Neural progenitor cell (in vitro differentiated cells): ENCODE results near the gene TMEM51. TPM values are rescaled to one million over a fixed set of nuclear protein-coding genes. Genes with fewer than 3 reads are reported as not detected.

ENCODE experiments used
- DNase-seq: peaks from one replicate; pipeline ENCODE4 v3.0.0-alpha.2; 2016; ENCODE audit warnings: low spot score
- H2AFZ ChIP-seq: fragments of 200-600 bp; sonication (generic); replicated peaks from 2 replicates; pipeline ENCODE4 v1.6.1; 2016; ENCODE audit warnings: antibody characterized with exemption
- H3F3A ChIP-seq: fragments of 200-600 bp; sonication (generic); 2 replicates; pipeline ENCODE4 v1.6.1; 2016; ENCODE audit warnings: antibody characterized with exemption, low read depth
- H3K27ac ChIP-seq: fragments of 200-600 bp; sonication (generic); 2 replicates; pipeline ENCODE4 v1.5.1; 2016; ENCODE audit warnings: mild to moderate bottlenecking
- H3K27me3 ChIP-seq: fragments of 200-600 bp; sonication (generic); 2 replicates; pipeline ENCODE4 v1.6.1; 2016; ENCODE audit warnings: mild to moderate bottlenecking, moderate library complexity
- H3K36me3 ChIP-seq: fragments of 200-600 bp; sonication (generic); 2 replicates; pipeline ENCODE4 v1.5.1; 2016
- H3K4me1 ChIP-seq: fragments of 200-600 bp; sonication (generic); 2 replicates; pipeline ENCODE4 v1.6.1; 2016; ENCODE audit warnings: mixed run types
- H3K4me2 ChIP-seq: fragments of 200-600 bp; sonication (generic); 2 replicates; pipeline ENCODE4 v1.6.1; 2016
- H3K4me3 ChIP-seq: fragments of 200-600 bp; sonication (generic); 2 replicates; pipeline ENCODE4 v1.5.1; 2016
- H3K79me2 ChIP-seq: fragments of 200-600 bp; sonication (generic); 2 replicates; pipeline ENCODE4 v1.6.1; 2016; ENCODE audit warnings: low read depth
- H3K9ac ChIP-seq: fragments of 200-600 bp; sonication (generic); 2 replicates; pipeline ENCODE4 v1.6.1; 2016
- H3K9me3 ChIP-seq: fragments of 200-600 bp; sonication (generic); 2 replicates; pipeline ENCODE4 v1.5.1; 2016; ENCODE audit warnings: low read depth
- H4K20me1 ChIP-seq: fragments of 200-600 bp; sonication (generic); 2 replicates; pipeline ENCODE4 v1.6.1; 2016; ENCODE audit warnings: low read depth
- H3K27ac Mint-ChIP-seq: 3 replicates; pipeline ENCODE4 v1.8.0; 2021; ENCODE audit warnings: mixed read lengths
- H3K27me3 Mint-ChIP-seq: 2 replicates; pipeline ENCODE4 v1.8.0; 2022; ENCODE audit warnings: low read depth, mild to moderate bottlenecking, inconsistent platforms, moderate library complexity, mixed read lengths; ENCODE audit not compliant: insufficient read depth
- H3K36me3 Mint-ChIP-seq: 3 replicates; pipeline ENCODE4 v1.8.0; 2021; ENCODE audit warnings: mixed read lengths
- H3K4me1 Mint-ChIP-seq: 3 replicates; pipeline ENCODE4 v1.8.0; 2021; ENCODE audit warnings: mixed read lengths
- H3K4me3 Mint-ChIP-seq: 3 replicates; pipeline ENCODE4 v1.8.0; 2021; ENCODE audit warnings: mild to moderate bottlenecking, moderate library complexity, mixed read lengths
- H3K9me3 Mint-ChIP-seq: 3 replicates; pipeline ENCODE4 v1.8.0; 2020; ENCODE audit warnings: mixed read lengths
- CTCF ChIP-seq: fragments of 200-600 bp; sonication (generic); IDR thresholded peaks from 2 replicates; pipeline ENCODE4 v1.5.1; 2017; ENCODE audit warnings: antibody characterized with exemption, mild to moderate bottlenecking
- EZH2 ChIP-seq: fragments of 200-600 bp; sonication (generic); IDR thresholded peaks from 2 replicates; pipeline ENCODE4 v1.6.1; 2017; ENCODE audit warnings: antibody characterized with exemption, mild to moderate bottlenecking, moderate library complexity
- EZH2phosphoT487 ChIP-seq: fragments of 200-600 bp; sonication (generic); IDR thresholded peaks from 2 replicates; pipeline ENCODE4 v1.6.1; 2017; ENCODE audit warnings: antibody characterized with exemption
- total RNA-seq: library from RNA; depleted of rRNA; stranded (reverse); fragments of >200 nt; gene quantifications from 2 replicates; pipeline ENCODE4 v1.2.3, GENCODE V29; 2015; ENCODE audit warnings: low replicate concordance

Gene TMEM51
- total RNA-seq, 1 donor from 2014 or later: 5.2 TPM

- TF ChIP-seq EZH2phosphoT487: no peak
- no peak for TF ChIP-seq EZH2
- no peak for TF ChIP-seq CTCF
- peaks cover 17% of the 10 kb centered on the region for H3K27me3 Mint-ChIP-seq
- Histone ChIP-seq H3K27me3 (peaks cover 77% of the 10 kb centered on the region), H3K4me3 (no peak overlapping the region), H3K4me1 (peaks cover 9% of the 10 kb centered on the region), H3K79me2 (no peaks in the 10 kb centered on the region), H3K9me3 (no peaks in the 10 kb centered on the region), H3K27ac (no peak overlapping the region), H3K9ac (no peak overlapping the region), H3F3A (peaks cover 15% of the 10 kb centered on the region), H2AFZ (no peak overlapping the region), H3K36me3 (no peaks in the 10 kb centered on the region), H3K4me2 (no peak overlapping the region), H4K20me1 (peaks cover 26% of the 10 kb centered on the region)
- peak; percentile 31 for DNase-seq
- H3K36me3 Mint-ChIP-seq: no peaks in the 10 kb centered on the region
- H3K9me3 Mint-ChIP-seq: no peaks in the 10 kb centered on the region
- H3K4me3 Mint-ChIP-seq: peak overlapping the region; percentile 95
- peaks cover 39% of the 10 kb centered on the region for H3K4me1 Mint-ChIP-seq
- H3K27ac Mint-ChIP-seq: peak overlapping the region; percentile 46
Measured at GRCh38 chr1:15151377-15151806, 2.2 kb upstream of the TMEM51 start.

GRCh38 chr1:15151871-15152270 lies 1.7 kb upstream of the TMEM51 start:
- peak overlapping the region; percentile 46 for H3K27ac Mint-ChIP-seq

GRCh38 chr1:15152318-15153183 lies 996 bp upstream of the TMEM51 start:
- peaks cover 15% of the 10 kb centered on the region for H3F3A ChIP-seq
- Mint-ChIP-seq H3K4me3 (peak overlapping the region; percentile 95), H3K9me3 (no peaks in the 10 kb centered on the region), H3K4me1 (peaks cover 43% of the 10 kb centered on the region), H3K27ac (peak overlapping the region; percentile 74), H3K27me3 (peaks cover 17% of the 10 kb centered on the region), H3K36me3 (peaks cover under 1% of the 10 kb centered on the region)
- TF ChIP-seq CTCF (peak; percentile 57), EZH2phosphoT487 (peak; percentile 36), EZH2 (peak; percentile 39)
- H3K27me3 ChIP-seq: peaks cover 77% of the 10 kb centered on the region
- DNase-seq: peak; percentile 75
- H3K9ac ChIP-seq: no peak overlapping the region
- peak overlapping the region; percentile 86 for H3K4me3 ChIP-seq
- no peaks in the 10 kb centered on the region for H3K36me3 ChIP-seq
- H3K4me1 ChIP-seq: peaks cover 19% of the 10 kb centered on the region
- peak overlapping the region; percentile 64 for H2AFZ ChIP-seq
- H3K4me2 ChIP-seq: peak overlapping the region; percentile 84
- H3K27ac ChIP-seq: no peak overlapping the region
- no peaks in the 10 kb centered on the region for H3K79me2 ChIP-seq
- H4K20me1 ChIP-seq: peaks cover 33% of the 10 kb centered on the region
- H3K9me3 ChIP-seq: no peaks in the 10 kb centered on the region

More at GRCh38 chr1:15151871-15152270, 1.7 kb upstream of the TMEM51 start:
- no peak overlapping the region for H3K9ac ChIP-seq
- Mint-ChIP-seq H3K9me3 (no peaks in the 10 kb centered on the region), H3K4me1 (peaks cover 43% of the 10 kb centered on the region), H3K36me3 (no peaks in the 10 kb centered on the region), H3K27me3 (peaks cover 17% of the 10 kb centered on the region), H3K4me3 (peak overlapping the region; percentile 95)
- no peak overlapping the region for H3K27ac ChIP-seq
- H3K36me3 ChIP-seq: no peaks in the 10 kb centered on the region
- H3K27me3 ChIP-seq: peaks cover 77% of the 10 kb centered on the region
- no peak overlapping the region for H3K4me3 ChIP-seq
- peaks cover 13% of the 10 kb centered on the region for H3K4me1 ChIP-seq
- no peaks in the 10 kb centered on the region for H3K79me2 ChIP-seq
- H3K4me2 ChIP-seq: no peak overlapping the region
- H2AFZ ChIP-seq: no peak overlapping the region
- H3K9me3 ChIP-seq: no peaks in the 10 kb centered on the region
- TF ChIP-seq EZH2phosphoT487: no peak
- no peak for TF ChIP-seq EZH2
- no peak for TF ChIP-seq CTCF
- peaks cover 15% of the 10 kb centered on the region for H3F3A ChIP-seq
- DNase-seq: no peak
- H4K20me1 ChIP-seq: peaks cover 31% of the 10 kb centered on the region
